IMR-90 (cell line): ENCODE measurements around the gene ARMH3. TPM values are rescaled to one million over a fixed set of nuclear protein-coding genes. Genes with fewer than 3 reads are reported as not detected.

ENCODE experiments used
- ATAC-seq: fragments of 200-7000 bp; cut with Tn5 transposase; 2 replicates; pipeline ENCODE4 v1.9.1; 2020; ENCODE audit warnings: low read depth, mild to moderate bottlenecking, moderate library complexity
- BruUV-seq: library from RNA; stranded (reverse); fragments of 400-500 nt; replicated peaks from 2 replicates; lab custom pipeline; 2021; lab: Mats Ljungman, UMichigan
- CTCF ChIA-PET: fragments of 300-600 bp; formaldehyde crosslinking; extraction: SDS; loops from one replicate; lab custom pipeline; 2021; ENCODE audit warnings: antibody characterized with exemption; lab: Yijun Ruan, JAX
- POLR2A ChIA-PET: fragments of 300-600 bp; sonication (Branson Sonifier 250); formaldehyde crosslinking; loops from one replicate; lab custom pipeline; 2022; ENCODE audit warnings: antibody characterized with exemption; ENCODE audit not compliant: unreplicated experiment; lab: Charles Lee
- DNase-seq: peaks from one replicate; pipeline ENCODE4 v3.0.0; 2013
- H2AFZ ChIP-seq: replicated peaks from 2 replicates; pipeline ENCODE3; 2013; ENCODE audit warnings: low read length, mild to moderate bottlenecking; ENCODE audit not compliant: poor library complexity
- H2AK5ac ChIP-seq: 2 replicates; pipeline ENCODE4 v1.6.1; 2013; ENCODE audit warnings: low read depth, low read length, inconsistent platforms
- H2AK9ac ChIP-seq: replicated peaks from 2 replicates; pipeline ENCODE3; 2013; ENCODE audit warnings: mild to moderate bottlenecking, low read depth, low read length, moderate library complexity; ENCODE audit not compliant: poor library complexity
- H2BK120ac ChIP-seq: 2 replicates; pipeline ENCODE4 v1.6.1; 2013; ENCODE audit warnings: low read depth, low read length, inconsistent platforms
- H2BK15ac ChIP-seq: 3 replicates; pipeline ENCODE4 v1.6.1; 2013; ENCODE audit warnings: low read depth, low read length, inconsistent platforms
- H2BK20ac ChIP-seq: 2 replicates; pipeline ENCODE4 v1.6.1; 2013; ENCODE audit warnings: low read depth, mild to moderate bottlenecking, inconsistent platforms, low read length, moderate library complexity
- H2BK5ac ChIP-seq: 2 replicates; pipeline ENCODE4 v1.6.1; 2013; ENCODE audit warnings: mild to moderate bottlenecking, low read depth, low read length, inconsistent platforms; ENCODE audit not compliant: poor library complexity, severe bottlenecking
- H3K14ac ChIP-seq: replicated peaks from 2 replicates; pipeline ENCODE4 v1.6.1; 2013; ENCODE audit warnings: low read depth, low read length, inconsistent platforms
- H3K18ac ChIP-seq: 2 replicates; pipeline ENCODE4 v1.6.1; 2013; ENCODE audit warnings: low read depth, low read length, control low read depth
- H3K23ac ChIP-seq: 2 replicates; pipeline ENCODE4 v1.6.1; 2013; ENCODE audit warnings: low read depth, low read length, inconsistent platforms
- H3K27ac ChIP-seq: 2 replicates; pipeline ENCODE4 v1.5.1; 2013; ENCODE audit warnings: mild to moderate bottlenecking, control low read depth, low read length; ENCODE audit not compliant: insufficient read depth
- H3K27me3 ChIP-seq: 2 replicates; pipeline ENCODE4 v1.6.1; 2013; ENCODE audit warnings: low read length; ENCODE audit not compliant: control insufficient read depth, insufficient read depth
- H3K36me3 ChIP-seq: 2 replicates; pipeline ENCODE4 v1.6.1; 2013; ENCODE audit warnings: low read length, mixed read lengths; ENCODE audit not compliant: control insufficient read depth, insufficient read depth
- H3K4ac ChIP-seq: 2 replicates; pipeline ENCODE4 v1.6.1; 2013; ENCODE audit warnings: low read depth, low read length, inconsistent platforms
- H3K4me1 ChIP-seq: 2 replicates; pipeline ENCODE4 v1.6.1; 2013; ENCODE audit warnings: low read length, mixed read lengths; ENCODE audit not compliant: control insufficient read depth, insufficient read depth
- H3K4me2 ChIP-seq: 2 replicates; pipeline ENCODE4 v1.6.1; 2013; ENCODE audit warnings: low read depth, mild to moderate bottlenecking, control low read depth, low read length, moderate library complexity
- H3K4me3 ChIP-seq: 2 replicates; pipeline ENCODE4 v1.5.1; 2013; ENCODE audit warnings: low read depth, mild to moderate bottlenecking, control low read depth, low read length, moderate library complexity; ENCODE audit not compliant: insufficient read depth
- H3K56ac ChIP-seq: 2 replicates; pipeline ENCODE4 v1.6.1; 2013; ENCODE audit warnings: low read length, inconsistent platforms; ENCODE audit not compliant: insufficient read depth; ENCODE audit errors: extremely low read depth
- H3K79me1 ChIP-seq, 2 experiments: 2 replicates each; pipeline ENCODE4 v1.6.1; 2013; ENCODE audit warnings: low read length in 2 of 2, inconsistent platforms in 1 of 2, low read depth in 1 of 2
- H3K9ac ChIP-seq: 2 replicates; pipeline ENCODE4 v1.6.1; 2013; ENCODE audit warnings: low read depth, low read length, control low read depth
- H3K9me1 ChIP-seq: 2 replicates; pipeline ENCODE4 v1.6.1; 2013; ENCODE audit warnings: low read length, inconsistent platforms; ENCODE audit not compliant: insufficient read depth
- H3K9me3 ChIP-seq: 2 replicates; pipeline ENCODE4 v1.6.1; 2013; ENCODE audit warnings: low read length; ENCODE audit not compliant: control insufficient read depth, insufficient read depth
- H4K20me1 ChIP-seq: 2 replicates; pipeline ENCODE4 v1.6.1; 2013; ENCODE audit warnings: low read length, inconsistent platforms; ENCODE audit not compliant: insufficient read depth
- H4K5ac ChIP-seq: 2 replicates; pipeline ENCODE4 v1.6.1; 2013; ENCODE audit warnings: mild to moderate bottlenecking, low read depth, low read length, control low read depth
- H4K8ac ChIP-seq, 2 experiments: 2 replicates each; pipeline ENCODE4 v1.6.1; 2013; ENCODE audit warnings: low read depth in 2 of 2, low read length in 2 of 2, control low read depth in 1 of 2, inconsistent platforms in 1 of 2
- H4K91ac ChIP-seq: 2 replicates; pipeline ENCODE4 v1.6.1; 2013; ENCODE audit warnings: low read depth, low read length, inconsistent platforms; ENCODE audit not compliant: insufficient read depth
- FOS ChIP-seq: fragments of 150-350 bp; IDR thresholded peaks from 2 replicates; pipeline ENCODE4 v1.6.1; 2016; ENCODE audit warnings: low read depth, low read length
- RAD21 ChIP-seq: IDR thresholded peaks from 2 replicates; pipeline ENCODE4 v1.6.1; 2012; ENCODE audit warnings: low read length, improper control_type of control experiment
- SMC3 ChIP-seq: fragments of 150-350 bp; IDR thresholded peaks from 2 replicates; pipeline ENCODE4 v1.6.1; 2016; ENCODE audit warnings: low read depth, mild to moderate bottlenecking, antibody characterized with exemption, low read length, moderate library complexity
- WGBS, 2 experiments: methylation state at CpG; one replicate each; pipeline versions ENCODE4 v1.1.5 to v1.1.7; 2013; ENCODE audit warnings: missing lambda C conversion rate in 2 of 2; ENCODE audit not compliant: insufficient read length in 1 of 2; ENCODE audit errors: extremely low coverage in 2 of 2; 5-methylcytosine and 5-hydroxymethylcytosine counted together
- dilution Hi-C: fragments of 300-500 bp; cut with HindIII; formaldehyde crosslinking; loops from one replicate; pipeline ENCODE4 v1.14.3; 2018; ENCODE audit warnings: low sequenced_read_pairs; ENCODE audit not compliant: unreplicated experiment
- in situ Hi-C: fragments of 300-500 bp; cut with MboI; formaldehyde crosslinking; loops from 3 replicates; pipeline ENCODE4 v1.14.3; 2019; ENCODE audit warnings: low sequenced_read_pairs, inconsistent platforms, mixed read lengths
- intact Hi-C: fragments of 100-400 bp; cut with micrococcal nuclease; formaldehyde crosslinking; loops from 2 replicates; pipeline ENCODE4 v1.10.0; 2022
- polyA plus RNA-seq, 3 experiments: library from polyadenylated mRNA; depleted of rRNA; stranded (reverse); fragments of >200 nt; gene quantifications; 2 replicates each; pipeline ENCODE4 v1.2.3, GENCODE V29; 2012; ENCODE audit warnings: low replicate concordance in 1 of 3
- total RNA-seq: library from RNA; depleted of rRNA; stranded (reverse); fragments of >200 nt; gene quantifications from 2 replicates; pipeline ENCODE4 v1.2.3, GENCODE V29; 2012

Gene ARMH3
- total and polyA plus RNA-seq, 2 of the 4 experiments (the other 2 are of a cell fraction), result 12.1 to 13.1 TPM

GRCh38 chr10:102020938-102021337 is 35.0 kb downstream of the ARMH3 start:
- no peak overlapping the region for H3K56ac ChIP-seq
- H2BK15ac ChIP-seq, result no peak overlapping the region
- no peak overlapping the region for H2BK120ac ChIP-seq
- H4K5ac ChIP-seq, result no peak overlapping the region
- H3K9me1 ChIP-seq, result no peaks in the 10 kb centered on the region
- no peaks in the 10 kb centered on the region for H3K4me1 ChIP-seq
- no peaks in the 10 kb centered on the region for H3K79me1 ChIP-seq
- no peak overlapping the region for H3K23ac ChIP-seq
- ATAC-seq, result no peak
- no peak for DNase-seq
- H2BK20ac ChIP-seq, result no peak overlapping the region
- WGBS, 2 experiments, result no CpG with 5 or more reads among the region's 2 CpGs
- no peak overlapping the region for H2AFZ ChIP-seq
- dilution Hi-C loops, result no loop called here
- H3K9ac ChIP-seq, result no peak overlapping the region
- H3K4me2 ChIP-seq, result no peak overlapping the region
- 0 out of 2 replicates have a peak, but pooled peaks cover 4% of the 10 kb centered on the region for H4K20me1 ChIP-seq
- H3K27me3 ChIP-seq, result no peaks in the 10 kb centered on the region
- BruUV-seq, result no TSS peak
- in situ Hi-C loops, result no loop called here
- H3K4me3 ChIP-seq, result no peak overlapping the region
- no peak overlapping the region for H3K4ac ChIP-seq
- no peak overlapping the region for H2BK5ac ChIP-seq
- no peak overlapping the region for H2AK9ac ChIP-seq
- H3K9me3 ChIP-seq, result no peaks in the 10 kb centered on the region
- H3K36me3 ChIP-seq, result peaks cover 27% of the 10 kb centered on the region
- H3K27ac ChIP-seq, result no peak overlapping the region
- H4K8ac ChIP-seq, result no peak overlapping the region
- H2AK5ac ChIP-seq, result no peak overlapping the region
- TF ChIP-seq SMC3 (no peak), FOS (no peak), RAD21 (no peak)
- intact Hi-C loops, result no loop called here
- ChIA-PET POLR2A (no interaction called here), CTCF (interaction anchor here (0.6 kb wide), 1 partner anchor 175 kb away, joined by 3 read pairs; no protein-coding TSS in a partner anchor)
- no peak overlapping the region for H4K91ac ChIP-seq
- no peak overlapping the region for H3K14ac ChIP-seq
- H3K18ac ChIP-seq, result no peak overlapping the region
